Measurements from ENCODE around the gene IL17D. TPM values are rescaled to one million over a fixed set of nuclear protein-coding genes. Genes with fewer than 3 reads are reported as not detected.

The IL17D gene
- total RNA-seq, 2 experiments from 2014 or later, result 0.49 to 0.54 TPM

- ChIA-PET CTCF (interaction anchor here (0.7 to 1.5 kb wide), 4 partner anchors 21 to 79 kb away, joined by 3 to 4 read pairs (median 3); no protein-coding TSS in a partner anchor), POLR2A (no interaction called here)
- no peak overlapping the region for H3K4me3 Mint-ChIP-seq
- H3K27me3 Mint-ChIP-seq, result no peaks in the 10 kb centered on the region
- peaks cover 48% of the 10 kb centered on the region for H3K9me3 Mint-ChIP-seq
- H3K4me1 Mint-ChIP-seq (ENCODE audit: low read depth), result no peaks in the 10 kb centered on the region
- H3K36me3 Mint-ChIP-seq (ENCODE audit: low read depth), result peaks cover 56% of the 10 kb centered on the region
- DNase-seq, result no peak
- no peak for TF ChIP-seq CTCF (IDR thresholded peaks at IDR 0.05)
- intact Hi-C loops (cut with micrococcal nuclease), result no loop called here
- no peak overlapping the region for H3K27ac Mint-ChIP-seq
- ATAC-seq, result no peak
Observed at GRCh38 chr13:20749377-20749776, 45.9 kb downstream of the IL17D start.

GRCh38 chr13:20754009-20754408 is 50.5 kb downstream of the IL17D start:
- no peaks in the 10 kb centered on the region for H3K27me3 Mint-ChIP-seq
- H3K4me3 Mint-ChIP-seq, result no peak overlapping the region
- TF ChIP-seq CTCF (IDR thresholded peaks at IDR 0.05), result no peak
- H3K36me3 Mint-ChIP-seq (ENCODE audit: low read depth), result peaks cover 65% of the 10 kb centered on the region
- ChIA-PET CTCF (no interaction called here), POLR2A (interaction anchor here (1.0 kb wide), 1 partner anchor 19 kb away, joined by 3 read pairs; no protein-coding TSS in a partner anchor)
- H3K27ac Mint-ChIP-seq, result no peak overlapping the region
- DNase-seq, result no peak
- ATAC-seq, result no peak
- intact Hi-C loops (cut with micrococcal nuclease), result no loop called here
- H3K9me3 Mint-ChIP-seq, result peaks cover 37% of the 10 kb centered on the region
- H3K4me1 Mint-ChIP-seq (ENCODE audit: low read depth), result no peaks in the 10 kb centered on the region

GRCh38 chr13:20760872-20761271 is 57.4 kb downstream of the IL17D start:
- TF ChIP-seq CTCF (IDR thresholded peaks at IDR 0.05), result no peak
- no peaks in the 10 kb centered on the region for H3K27me3 Mint-ChIP-seq
- H3K36me3 Mint-ChIP-seq (ENCODE audit: low read depth), result peaks cover 22% of the 10 kb centered on the region
- intact Hi-C loops (cut with micrococcal nuclease), result no loop called here
- peaks cover 9% of the 10 kb centered on the region for H3K9me3 Mint-ChIP-seq
- H3K27ac Mint-ChIP-seq, result no peak overlapping the region
- CTCF ChIA-PET, result no interaction called here
- H3K4me3 Mint-ChIP-seq, result no peak overlapping the region
- H3K4me1 Mint-ChIP-seq (ENCODE audit: low read depth), result no peaks in the 10 kb centered on the region
- DNase-seq (no peak), ATAC-seq (no peak)
- POLR2A ChIA-PET, result no interaction called here

- no peak for DNase-seq
- Mint-ChIP-seq H3K4me1 (ENCODE audit: low read depth) (peaks cover 32% of the 10 kb centered on the region), H3K36me3 (ENCODE audit: low read depth) (peaks cover 52% of the 10 kb centered on the region), H3K9me3 (peaks cover 31% of the 10 kb centered on the region), H3K4me3 (no peak overlapping the region), H3K27ac (no peak overlapping the region), H3K27me3 (no peaks in the 10 kb centered on the region)
- TF ChIP-seq CTCF (IDR thresholded peaks at IDR 0.05), result no peak
- ChIA-PET CTCF (interaction anchor here (0.8 to 1.6 kb wide), 2 partner anchors 44 to 273 kb away, joined by 3 read pairs; no protein-coding TSS in a partner anchor), POLR2A (interaction anchor here (1.0 to 1.4 kb wide), 2 partner anchors 12 to 135 kb away, joined by 3 read pairs; partner anchors contain the start of gene XPO4)
- ATAC-seq, result no peak
- intact Hi-C loops (cut with micrococcal nuclease), result no loop called here
Observed at GRCh38 chr13:20767309-20767943, 63.9 kb downstream of the IL17D start.

GRCh38 chr13:20769091-20769490 is 65.6 kb downstream of the IL17D start:
- ATAC-seq (no peak), DNase-seq (no peak)
- H3K4me1 Mint-ChIP-seq (ENCODE audit: low read depth), result peaks cover 38% of the 10 kb centered on the region
- no peak for TF ChIP-seq CTCF (IDR thresholded peaks at IDR 0.05)
- ChIA-PET CTCF (interaction anchor here (1.6 kb wide), 1 partner anchor 46 kb away, joined by 3 read pairs; no protein-coding TSS in a partner anchor), POLR2A (interaction anchor here (0.6 kb wide), 1 partner anchor 59 kb away, joined by 3 read pairs; no protein-coding TSS in a partner anchor)
- no peak overlapping the region for H3K27ac Mint-ChIP-seq
- H3K27me3 Mint-ChIP-seq, result no peaks in the 10 kb centered on the region
- intact Hi-C loops (cut with micrococcal nuclease), result no loop called here
- no peak overlapping the region for H3K4me3 Mint-ChIP-seq
- H3K9me3 Mint-ChIP-seq, result peaks cover 31% of the 10 kb centered on the region
- peaks cover 64% of the 10 kb centered on the region for H3K36me3 Mint-ChIP-seq (ENCODE audit: low read depth)

Data from activated CD8-positive, alpha-beta T cell treated with anti-CD3 and anti-CD28 coated beads for 36 hours (primary cell).